WI38 (cell line): Measurements from ENCODE around the gene MYRIP.

Experiments
- H3K4me3 ChIP-seq: 2 replicates; pipeline ENCODE4 v1.5.1; 2011; ENCODE audit warnings: low read depth, mild to moderate bottlenecking, control low read depth, low read length
- TF ChIP-seq, protein P1 (sequence below): IDR thresholded peaks from 2 replicates; pipeline ENCODE4 v1.5.1; 2012; ENCODE audit warnings: low read depth, mild to moderate bottlenecking, control low read depth, low read length

The MYRIP gene

GRCh38 chr3:39936848-39937247 lies 127.4 kb downstream of the MYRIP start:
- no peak overlapping the region for H3K4me3 ChIP-seq
- TF ChIP-seq, protein P1, sequence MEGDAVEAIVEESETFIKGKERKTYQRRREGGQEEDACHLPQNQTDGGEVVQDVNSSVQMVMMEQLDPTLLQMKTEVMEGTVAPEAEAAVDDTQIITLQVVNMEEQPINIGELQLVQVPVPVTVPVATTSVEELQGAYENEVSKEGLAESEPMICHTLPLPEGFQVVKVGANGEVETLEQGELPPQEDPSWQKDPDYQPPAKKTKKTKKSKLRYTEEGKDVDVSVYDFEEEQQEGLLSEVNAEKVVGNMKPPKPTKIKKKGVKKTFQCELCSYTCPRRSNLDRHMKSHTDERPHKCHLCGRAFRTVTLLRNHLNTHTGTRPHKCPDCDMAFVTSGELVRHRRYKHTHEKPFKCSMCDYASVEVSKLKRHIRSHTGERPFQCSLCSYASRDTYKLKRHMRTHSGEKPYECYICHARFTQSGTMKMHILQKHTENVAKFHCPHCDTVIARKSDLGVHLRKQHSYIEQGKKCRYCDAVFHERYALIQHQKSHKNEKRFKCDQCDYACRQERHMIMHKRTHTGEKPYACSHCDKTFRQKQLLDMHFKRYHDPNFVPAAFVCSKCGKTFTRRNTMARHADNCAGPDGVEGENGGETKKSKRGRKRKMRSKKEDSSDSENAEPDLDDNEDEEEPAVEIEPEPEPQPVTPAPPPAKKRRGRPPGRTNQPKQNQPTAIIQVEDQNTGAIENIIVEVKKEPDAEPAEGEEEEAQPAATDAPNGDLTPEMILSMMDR = no peak

DNA sequence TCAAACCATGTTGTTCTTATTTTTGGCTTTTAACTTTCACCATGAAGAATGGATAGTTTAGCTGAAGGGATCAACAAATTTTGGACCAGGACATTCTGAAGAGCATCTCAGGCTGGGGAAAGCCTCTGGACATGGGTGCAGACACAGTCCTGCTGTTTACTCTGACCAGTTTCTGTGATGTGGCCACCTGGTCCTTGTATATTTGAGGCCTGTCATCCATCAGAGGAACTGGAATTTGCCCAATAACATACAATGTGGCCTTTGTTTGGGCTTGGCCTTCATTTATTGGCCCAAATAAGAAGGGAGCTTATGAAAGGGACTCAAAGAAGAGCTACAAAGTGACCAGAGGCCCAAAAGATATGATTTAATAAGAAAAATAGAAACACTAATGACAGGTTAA lies 127.9 kb downstream of the MYRIP start:
- TF ChIP-seq, protein P1 = no peak

DNA sequence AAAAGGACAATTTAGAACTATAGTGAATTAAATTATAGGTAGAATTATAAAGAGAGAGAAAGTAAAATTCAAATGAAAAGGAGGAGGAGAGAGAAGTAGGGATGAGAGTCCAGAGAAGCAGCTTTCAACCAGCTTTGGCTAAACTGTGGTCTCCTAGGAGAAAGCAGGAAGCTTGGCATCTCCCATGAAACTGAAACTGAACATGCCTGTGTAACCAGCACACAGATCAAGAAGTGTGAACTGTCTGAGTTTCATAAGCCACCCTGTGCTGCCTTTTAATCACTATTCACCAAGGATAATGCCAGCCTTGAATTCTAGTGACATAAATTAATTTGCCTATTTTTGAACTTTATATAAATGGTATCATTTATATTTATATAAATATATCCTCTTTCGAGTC lies 128.5 kb downstream of the MYRIP start:
- H3K4me3 ChIP-seq = no peak overlapping the region
- TF ChIP-seq, protein P1 = no peak

More for the DNA sequence above, 127.9 kb downstream of the MYRIP start:
- no peak overlapping the region for H3K4me3 ChIP-seq

DNA sequence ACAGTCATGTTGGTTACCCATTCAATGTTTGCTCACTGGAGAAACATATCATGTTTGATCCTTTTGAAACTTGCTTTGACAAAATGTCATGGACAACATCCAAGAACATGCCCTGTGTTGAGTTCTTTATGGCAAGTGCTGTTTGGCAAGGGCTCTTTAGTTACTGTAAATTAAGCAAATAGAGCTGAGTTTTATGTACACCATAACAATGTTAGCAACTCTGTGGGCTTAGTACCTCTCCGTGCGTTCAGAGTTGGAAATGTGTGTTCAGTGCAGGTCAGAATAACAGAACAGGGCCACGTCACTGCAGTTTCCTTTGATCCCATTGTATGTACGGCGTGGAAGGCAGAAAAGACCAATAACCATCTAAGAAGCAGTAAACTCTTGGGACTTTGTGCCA lies 132.5 kb downstream of the MYRIP start:
- H3K4me3 ChIP-seq = no peak overlapping the region
- TF ChIP-seq, protein P1 = no peak

DNA sequence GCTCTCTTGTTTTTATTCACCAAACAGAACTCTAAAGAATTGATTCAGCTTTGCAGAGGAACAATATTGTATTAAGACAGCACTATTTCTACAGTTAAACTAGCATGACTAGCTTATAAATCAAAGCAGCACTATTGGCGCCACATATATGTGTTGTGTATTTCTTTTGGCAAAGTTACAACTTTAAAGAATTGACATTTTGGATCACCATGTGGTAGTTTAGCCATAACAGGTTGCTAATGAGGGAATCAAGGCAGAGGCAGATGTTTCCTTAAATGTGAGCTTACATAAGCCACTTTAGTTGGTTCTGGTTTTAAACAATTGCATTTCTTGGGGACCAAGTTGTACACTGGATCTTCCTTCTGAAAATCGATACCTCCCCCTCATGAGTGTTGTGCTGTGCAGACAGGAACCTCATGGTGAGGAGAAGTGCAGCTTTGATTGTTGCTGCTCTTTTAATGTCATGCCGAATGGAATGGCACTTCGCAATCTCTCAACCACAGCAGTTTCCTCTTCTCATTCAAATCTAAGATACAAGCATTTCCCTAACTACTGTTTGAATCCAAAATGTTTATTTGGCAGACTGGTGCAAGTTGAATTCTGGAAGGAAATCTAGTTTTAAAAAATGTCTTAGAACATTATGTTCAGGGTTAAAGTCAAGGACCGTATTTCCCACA lies 151.2 kb downstream of the MYRIP start:
- TF ChIP-seq, protein P1 = no peak
- no peak overlapping the region for H3K4me3 ChIP-seq

DNA sequence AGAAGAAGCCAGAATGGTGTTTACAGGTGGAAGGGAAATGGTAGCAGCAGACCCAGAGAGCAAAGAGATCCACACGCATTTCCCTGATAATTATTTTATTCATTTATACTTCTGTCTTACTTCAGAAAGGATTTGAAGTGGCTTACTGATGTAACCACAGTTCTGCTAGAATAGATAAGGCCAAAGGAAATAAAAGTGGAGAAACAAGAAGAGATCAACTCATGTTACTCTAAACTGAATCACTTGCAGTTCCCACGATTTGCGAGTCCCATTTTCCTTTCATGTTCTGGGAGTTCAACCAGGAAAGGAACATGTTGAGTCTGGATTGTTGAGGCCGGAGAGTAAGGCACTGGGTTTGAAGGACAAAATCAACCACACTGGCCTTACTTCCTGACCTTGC lies 151.8 kb downstream of the MYRIP start:
- TF ChIP-seq, protein P1 = no peak
- H3K4me3 ChIP-seq = no peak overlapping the region

DNA sequence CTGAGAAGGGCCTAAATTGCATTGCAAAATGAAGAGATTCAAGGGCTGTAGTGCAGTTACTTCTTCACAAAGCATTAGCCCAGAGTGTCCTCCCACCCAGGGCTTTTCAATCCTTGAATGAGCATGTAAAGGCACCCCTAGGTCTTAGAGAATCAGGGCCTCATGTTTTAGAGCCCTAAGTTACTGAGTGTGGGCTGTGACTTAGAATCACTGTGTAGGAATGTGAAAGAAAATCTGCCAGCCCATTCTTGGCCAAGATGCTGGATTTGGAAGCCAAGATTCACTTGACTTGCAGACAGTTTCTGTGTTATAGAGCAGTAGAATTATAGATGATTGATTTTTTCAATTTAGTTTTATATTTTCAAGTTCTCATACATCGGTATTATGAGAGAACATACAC lies 153.2 kb downstream of the MYRIP start:
- no peak overlapping the region for H3K4me3 ChIP-seq
- TF ChIP-seq, protein P1 = no peak
